Vagina (tissue), 2 donors: ENCODE measurements around the gene PIK3R1.

Experiments
- CTCF ChIP-seq, 3 experiments: fragments of 450-650 bp in 2 of 3; fragments of 200-600 bp in 1 of 3; sonication (generic) in 1 of 3; IDR thresholded peaks; one replicate each; pipeline ENCODE4 v1.5.1; 2017 to 2019; ENCODE audit warnings: antibody characterized with exemption in 3 of 3, mild to moderate bottlenecking in 2 of 3, moderate library complexity in 2 of 3
- POLR2A ChIP-seq, 2 donors: fragments of 450-650 bp; IDR thresholded peaks; one replicate each; pipeline ENCODE4 v1.6.1; 2017; ENCODE audit warnings: antibody characterized with exemption in 2 of 2, mild to moderate bottlenecking in 2 of 2, moderate library complexity in 2 of 2
- POLR2AphosphoS5 ChIP-seq, 2 donors: sonication (generic); formaldehyde crosslinking; IDR thresholded peaks; one replicate each; pipeline ENCODE4 v1.9.0; 2017; ENCODE audit warnings: antibody characterized with exemption in 2 of 2, mild to moderate bottlenecking in 2 of 2, low read depth in 1 of 2; ENCODE audit not compliant: insufficient read depth in 1 of 2

- TF ChIP-seq CTCF (IDR thresholded peaks at IDR 0.05) (no peak), POLR2AphosphoS5 (IDR thresholded peaks at IDR 0.05; ENCODE audit: insufficient read depth in 1 of 2, low read depth in 1 of 2) (no peak), POLR2A (IDR thresholded peaks at IDR 0.05) (no peak)
Observed at GRCh38 chr5:68286612-68286912, 71.0 kb downstream of the PIK3R1 start.
